B cell (primary cell): Measurements from ENCODE around the gene WNT9A. TPM values are rescaled to one million over a fixed set of nuclear protein-coding genes. Genes with fewer than 3 reads are reported as not detected.

Experiments
- ATAC-seq: fragments of 200-7000 bp; cut with Tn5 transposase; one replicate; pipeline ENCODE4 v1.10.0; 2021; ENCODE audit warnings: low read depth, mild to moderate bottlenecking, moderate number of reproducible peaks, moderate library complexity
- CTCF ChIA-PET: fragments of 350-600 bp; sonication (Branson Sonifier 250); formaldehyde crosslinking; loops from one replicate; lab custom pipeline; 2021; ENCODE audit warnings: antibody characterized with exemption, inconsistent platforms; lab: Charles Lee
- POLR2A ChIA-PET: fragments of 350-600 bp; sonication (Branson Sonifier 250); formaldehyde crosslinking; loops from one replicate; lab custom pipeline; 2021; ENCODE audit warnings: antibody characterized with exemption; lab: Charles Lee
- DNase-seq: peaks from one replicate; pipeline ENCODE4 v3.0.0; 2013
- H2AFZ ChIP-seq: 2 replicates; pipeline ENCODE4 v1.6.1; 2012; ENCODE audit warnings: mild to moderate bottlenecking, low read depth, low read length; ENCODE audit not compliant: insufficient read depth, poor library complexity, severe bottlenecking
- H3K27ac ChIP-seq, 2 donors: 1 replicate in 1 of 2; 2 replicates in 1 of 2; pipeline ENCODE4 v1.5.1; 2012 to 2013; ENCODE audit warnings: low read length in 2 of 2, mild to moderate bottlenecking in 2 of 2, moderate library complexity in 1 of 2
- H3K27me3 ChIP-seq, 4 experiments: fragments of 200-600 bp in 1 of 4; sonication (generic) in 1 of 4; replicated peaks in 1 of 4; 1 replicate in 2 of 4; 2 replicates in 2 of 4; pipeline versions ENCODE4 v1.6.1 to v1.7.0; 2013 to 2016; ENCODE audit warnings: low read length in 3 of 4, mild to moderate bottlenecking in 2 of 4, mixed read lengths in 1 of 4, moderate library complexity in 1 of 4; ENCODE audit not compliant: insufficient read depth in 4 of 4, control insufficient read depth in 3 of 4; ENCODE audit errors: control extremely low read depth in 1 of 4
- H3K36me3 ChIP-seq, 2 experiments: replicated peaks in 1 of 2; 1 replicate in 1 of 2; 2 replicates in 1 of 2; pipeline versions ENCODE4 v1.6.1 to v1.7.1; 2013; ENCODE audit warnings: low read length in 1 of 2; ENCODE audit not compliant: insufficient read depth in 2 of 2, control insufficient read depth in 1 of 2; ENCODE audit errors: control extremely low read depth in 1 of 2, extremely low read depth in 1 of 2
- H3K4me1 ChIP-seq, 2 donors: fragments of 200-600 bp in 1 of 2; sonication (generic) in 1 of 2; 1 replicate in 1 of 2; 2 replicates in 1 of 2; pipeline versions ENCODE4 v1.5.1 to v1.6.1; 2013 to 2017; ENCODE audit warnings: low read length in 2 of 2; ENCODE audit not compliant: control insufficient read depth in 2 of 2, insufficient read depth in 2 of 2
- H3K4me2 ChIP-seq: replicated peaks from 2 replicates; pipeline ENCODE3; 2012; ENCODE audit warnings: mild to moderate bottlenecking, low read depth, low read length; ENCODE audit not compliant: poor library complexity, severe bottlenecking
- H3K4me3 ChIP-seq, 5 experiments: fragments of 200-600 bp in 1 of 5; sonication (generic) in 1 of 5; 1 replicate in 3 of 5; 2 replicates in 2 of 5; pipeline versions ENCODE4 v1.5.1 to v1.7.0; 2011 to 2016; ENCODE audit warnings: low read length in 4 of 5, mild to moderate bottlenecking in 4 of 5, low read depth in 2 of 5, control low read depth in 1 of 5, moderate library complexity in 1 of 5; ENCODE audit not compliant: insufficient read depth in 1 of 5; ENCODE audit errors: control extremely low read depth in 1 of 5, extremely low read depth in 1 of 5
- H3K79me2 ChIP-seq: fragments of 200-600 bp; sonication (generic); one replicate; pipeline ENCODE4 v1.6.0; 2016; ENCODE audit warnings: low read length; ENCODE audit not compliant: control insufficient read depth, insufficient read depth
- H3K9ac ChIP-seq: fragments of 200-600 bp; sonication (generic); 2 replicates; pipeline ENCODE4 v1.6.1; 2017; ENCODE audit warnings: mild to moderate bottlenecking, low read length, moderate library complexity
- H3K9me3 ChIP-seq, 3 donors: one replicate each; pipeline versions ENCODE4 v1.6.1 to v1.7.1; 2013; ENCODE audit warnings: low read length in 2 of 3; ENCODE audit not compliant: control insufficient read depth in 2 of 3, insufficient read depth in 1 of 3; ENCODE audit errors: control extremely low read depth in 1 of 3
- H4K20me1 ChIP-seq: 2 replicates; pipeline ENCODE4 v1.6.0; 2012; ENCODE audit warnings: mild to moderate bottlenecking, low read length; ENCODE audit not compliant: insufficient read depth, control insufficient read depth, poor library complexity, severe bottlenecking
- H3K27ac Mint-ChIP-seq: one replicate; pipeline ENCODE4 v1.8.0; 2021; ENCODE audit warnings: mixed read lengths
- H3K27me3 Mint-ChIP-seq: one replicate; pipeline ENCODE4 v1.8.0; 2021; ENCODE audit warnings: mixed read lengths
- H3K4me1 Mint-ChIP-seq: one replicate; pipeline ENCODE4 v1.8.0; 2021; ENCODE audit warnings: mixed read lengths
- H3K4me3 Mint-ChIP-seq: one replicate; pipeline ENCODE4 v1.8.0; 2021; ENCODE audit warnings: mixed read lengths
- H3K9me3 Mint-ChIP-seq: one replicate; pipeline ENCODE4 v1.8.0; 2022; ENCODE audit warnings: mixed read lengths; ENCODE audit not compliant: insufficient read depth
- EZH2 ChIP-seq: IDR thresholded peaks from 2 replicates; pipeline ENCODE4 v1.6.1; 2012; ENCODE audit warnings: borderline replicate concordance, low read depth, mild to moderate bottlenecking, moderate library complexity, low read length; ENCODE audit not compliant: insufficient read depth, poor library complexity, severe bottlenecking
- WGBS: methylation state at CpG from one replicate; pipeline ENCODE4 v1.1.5; 2013; ENCODE audit warnings: missing lambda C conversion rate; ENCODE audit not compliant: insufficient coverage; 5-methylcytosine and 5-hydroxymethylcytosine counted together
- intact Hi-C: fragments of 100-400 bp; cut with micrococcal nuclease; formaldehyde crosslinking; loops from one replicate; pipeline ENCODE4 v1.10.0; 2022
- polyA plus RNA-seq: library from polyadenylated mRNA; depleted of rRNA; stranded (reverse); fragments of >200 nt; gene quantifications from 2 replicates; pipeline ENCODE4 v1.2.3, GENCODE V29; 2012
- total RNA-seq, 2 donors: library from RNA; stranded (reverse); fragments of 120-200 nt in 1 of 2; gene quantifications; 1 replicate in 1 of 2; 2 replicates in 1 of 2; pipeline versions ENCODE4 v1.2.3 to v1.2.4, GENCODE V29; 2013 to 2022
- TF ChIP-seq, protein P1 (sequence below): fragments of 200-600 bp; IDR thresholded peaks from one replicate; pipeline ENCODE4 v1.8.0; 2022; ENCODE audit warnings: antibody characterized with exemption, mild to moderate bottlenecking

Gene WNT9A
- total and polyA plus RNA-seq, 2 donors (not counting 1 experiment from before 2014, with no cell fraction given), result 0.04 TPM; not detected in 1

DNA sequence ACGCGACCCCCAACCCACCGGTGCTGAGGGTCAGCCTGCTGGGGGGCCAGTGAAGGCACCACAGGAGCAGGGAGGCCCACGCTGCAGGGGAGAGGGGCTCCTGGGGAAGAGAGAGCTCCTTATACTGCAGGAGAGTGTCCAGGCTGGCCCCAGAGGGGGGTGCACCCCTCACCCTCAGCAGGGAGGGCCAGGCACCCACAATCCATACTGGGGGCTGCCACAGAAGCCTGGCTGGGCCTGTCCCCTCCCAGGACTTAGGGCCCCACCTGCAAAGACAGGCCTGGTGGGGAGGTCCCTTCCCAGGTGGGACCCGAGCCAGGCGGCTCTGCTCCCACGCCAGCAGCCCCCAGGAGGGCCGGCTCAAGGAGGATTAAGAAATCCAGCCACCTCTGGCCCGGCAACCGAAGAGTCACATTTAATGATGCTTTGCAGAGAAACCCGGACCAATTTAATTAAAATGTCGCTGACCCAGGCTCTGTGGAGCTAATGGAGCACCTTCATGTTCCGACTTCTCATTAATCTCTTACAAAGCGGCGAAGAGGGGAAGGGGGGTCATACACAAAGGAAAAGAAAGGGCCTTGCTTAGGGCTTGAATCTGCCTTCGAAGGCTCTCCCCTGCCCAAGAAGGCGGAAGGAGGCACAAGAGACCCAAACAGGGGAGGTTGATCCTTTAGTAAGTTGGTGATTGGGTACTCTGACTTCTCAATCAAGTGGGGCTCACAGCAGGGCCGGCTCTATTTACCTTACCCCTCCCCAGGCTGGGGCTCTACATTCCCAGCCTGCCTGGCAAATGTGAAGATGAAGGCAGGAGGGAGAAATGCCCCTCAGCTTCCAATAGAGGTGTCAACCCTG is 25.0 kb downstream of the WNT9A start:
- no peak overlapping the region for H3K4me3 ChIP-seq
- WGBS, result 92% methylated on average over 12 of the region's 18 CpGs
- POLR2A ChIA-PET, result no interaction called here
- CTCF ChIA-PET, result no interaction called here
- H3K27me3 Mint-ChIP-seq, result no peaks in the 10 kb centered on the region
- no peaks in the 10 kb centered on the region for H4K20me1 ChIP-seq
- TF ChIP-seq, protein P1, sequence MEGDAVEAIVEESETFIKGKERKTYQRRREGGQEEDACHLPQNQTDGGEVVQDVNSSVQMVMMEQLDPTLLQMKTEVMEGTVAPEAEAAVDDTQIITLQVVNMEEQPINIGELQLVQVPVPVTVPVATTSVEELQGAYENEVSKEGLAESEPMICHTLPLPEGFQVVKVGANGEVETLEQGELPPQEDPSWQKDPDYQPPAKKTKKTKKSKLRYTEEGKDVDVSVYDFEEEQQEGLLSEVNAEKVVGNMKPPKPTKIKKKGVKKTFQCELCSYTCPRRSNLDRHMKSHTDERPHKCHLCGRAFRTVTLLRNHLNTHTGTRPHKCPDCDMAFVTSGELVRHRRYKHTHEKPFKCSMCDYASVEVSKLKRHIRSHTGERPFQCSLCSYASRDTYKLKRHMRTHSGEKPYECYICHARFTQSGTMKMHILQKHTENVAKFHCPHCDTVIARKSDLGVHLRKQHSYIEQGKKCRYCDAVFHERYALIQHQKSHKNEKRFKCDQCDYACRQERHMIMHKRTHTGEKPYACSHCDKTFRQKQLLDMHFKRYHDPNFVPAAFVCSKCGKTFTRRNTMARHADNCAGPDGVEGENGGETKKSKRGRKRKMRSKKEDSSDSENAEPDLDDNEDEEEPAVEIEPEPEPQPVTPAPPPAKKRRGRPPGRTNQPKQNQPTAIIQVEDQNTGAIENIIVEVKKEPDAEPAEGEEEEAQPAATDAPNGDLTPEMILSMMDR, result no peak
- TF ChIP-seq EZH2, result no peak
- no peaks in the 10 kb centered on the region for H3K36me3 ChIP-seq
- H3K27me3 ChIP-seq, result no peaks in the 10 kb centered on the region
- no peaks in the 10 kb centered on the region for H3K4me1 Mint-ChIP-seq
- H3K4me1 ChIP-seq, result no peaks in the 10 kb centered on the region
- H3K9me3 Mint-ChIP-seq, result no peaks in the 10 kb centered on the region
- H2AFZ ChIP-seq, result no peak overlapping the region
- H3K4me2 ChIP-seq, result no peak overlapping the region
- H3K27ac Mint-ChIP-seq, result no peak overlapping the region
- intact Hi-C loops, result no loop called here
- DNase-seq (no peak), ATAC-seq (no peak)
- H3K4me3 Mint-ChIP-seq, result no peak overlapping the region
- no peak overlapping the region for H3K9ac ChIP-seq
- H3K79me2 ChIP-seq, result no peaks in the 10 kb centered on the region
- H3K9me3 ChIP-seq, result no peaks in the 10 kb centered on the region
- no peak overlapping the region for H3K27ac ChIP-seq

DNA sequence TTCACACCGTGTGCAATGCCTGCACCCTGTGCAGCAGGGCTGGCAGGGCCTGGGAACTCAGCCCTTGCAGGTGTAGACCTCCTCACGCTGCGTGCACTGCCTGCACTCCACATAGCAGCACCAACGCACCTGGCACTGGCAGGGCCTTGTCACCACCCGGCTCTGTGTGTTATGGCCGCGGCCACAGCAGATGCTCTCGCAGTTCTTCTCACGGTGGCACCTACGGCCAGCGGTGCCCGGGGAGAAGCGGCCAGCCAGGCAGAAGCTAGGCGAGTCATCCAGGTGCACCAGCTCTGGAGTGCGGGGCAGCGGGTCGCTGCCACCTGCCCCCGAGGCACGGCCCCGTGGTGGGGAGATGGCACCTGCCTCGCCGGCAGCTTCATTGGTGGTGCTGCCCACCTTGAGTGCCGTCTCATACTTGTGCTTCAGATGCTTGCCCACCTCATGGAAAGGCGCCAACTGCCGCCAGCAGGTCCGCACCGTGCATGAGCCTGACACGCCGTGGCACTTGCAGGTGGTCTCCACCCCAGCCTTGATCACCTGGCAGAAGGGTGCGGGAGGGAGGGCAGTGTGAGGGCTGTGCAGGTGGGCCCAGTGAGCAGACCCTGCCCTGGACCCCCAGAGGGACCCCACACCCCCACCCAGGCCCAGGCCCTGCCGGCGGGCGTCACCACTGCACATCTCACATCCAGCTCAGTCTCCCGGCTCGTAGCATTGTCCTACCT is 26.1 kb downstream of the WNT9A start:
- Histone ChIP-seq H3K27ac (no peak overlapping the region), H3K79me2 (no peaks in the 10 kb centered on the region), H3K9me3 (no peaks in the 10 kb centered on the region), H3K4me1 (no peaks in the 10 kb centered on the region), H3K9ac (no peak overlapping the region), H3K4me3 (no peak overlapping the region), H3K36me3 (no peaks in the 10 kb centered on the region), H2AFZ (no peak overlapping the region), H4K20me1 (no peaks in the 10 kb centered on the region), H3K4me2 (no peak overlapping the region), H3K27me3 (no peaks in the 10 kb centered on the region)
- Mint-ChIP-seq H3K9me3 (no peaks in the 10 kb centered on the region), H3K4me1 (no peaks in the 10 kb centered on the region), H3K27me3 (no peaks in the 10 kb centered on the region), H3K4me3 (no peak overlapping the region), H3K27ac (no peak overlapping the region)
- intact Hi-C loops, result no loop called here
- no peak for TF ChIP-seq EZH2
- WGBS, result 92% methylated on average over 35 of the region's 35 CpGs
- ATAC-seq, result no peak
- ChIA-PET CTCF (no interaction called here), POLR2A (no interaction called here)
- no peak for DNase-seq
